GM18526 (cell line): ENCODE measurements around the gene TEAD1.

Experiments used
- POLR2A ChIP-seq: IDR thresholded peaks from 3 replicates; pipeline ENCODE4 v1.6.1; 2011; ENCODE audit not compliant: insufficient read length; ENCODE audit errors: extremely low read depth

The TEAD1 gene

DNA sequence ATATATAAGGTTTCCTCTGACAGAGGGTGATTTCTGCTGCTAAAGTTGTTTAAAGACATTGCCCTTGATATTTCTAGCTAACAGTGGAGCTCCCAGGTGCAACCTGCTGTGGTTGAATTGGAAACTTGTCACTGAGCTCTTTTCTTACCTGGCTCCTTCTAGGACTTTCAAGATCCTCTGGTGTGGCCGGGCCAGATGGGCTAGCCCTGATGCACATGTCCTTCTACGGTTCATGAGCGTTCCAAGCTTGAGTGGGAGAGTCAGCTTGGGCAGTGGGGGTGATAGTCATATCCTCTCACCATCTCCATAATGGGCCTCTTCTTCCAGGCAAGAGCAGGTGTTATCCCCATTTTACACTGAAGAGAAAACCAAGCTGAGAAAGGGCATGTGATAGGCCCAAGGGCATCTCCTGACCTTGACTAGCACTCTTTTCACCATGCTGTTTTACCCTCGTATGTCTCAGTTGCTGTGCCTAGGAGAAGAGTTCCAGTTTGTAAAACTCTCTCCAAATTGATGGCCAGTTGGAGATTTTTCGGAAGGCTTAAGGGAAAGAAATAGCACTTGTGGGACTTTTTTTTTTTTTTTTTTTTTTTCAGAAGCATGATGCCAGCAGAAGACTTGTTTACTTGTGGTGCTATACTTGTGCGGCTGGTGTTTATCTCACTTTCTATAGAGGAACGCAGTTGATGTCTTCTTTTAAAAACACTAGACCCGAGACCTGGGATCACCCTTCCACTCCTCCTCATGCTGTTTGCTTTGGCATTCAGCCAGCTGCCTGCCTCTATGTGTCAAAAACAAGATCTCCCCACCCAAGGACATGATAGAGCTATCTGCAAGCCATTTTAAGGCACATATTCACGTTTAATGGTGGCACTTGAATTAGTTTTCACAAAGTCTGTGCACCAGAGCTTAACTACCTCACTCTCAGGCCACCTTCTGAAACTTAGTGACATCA lies 32.6 kb downstream of the TEAD1 start:
- TF ChIP-seq POLR2A: no peak

DNA sequence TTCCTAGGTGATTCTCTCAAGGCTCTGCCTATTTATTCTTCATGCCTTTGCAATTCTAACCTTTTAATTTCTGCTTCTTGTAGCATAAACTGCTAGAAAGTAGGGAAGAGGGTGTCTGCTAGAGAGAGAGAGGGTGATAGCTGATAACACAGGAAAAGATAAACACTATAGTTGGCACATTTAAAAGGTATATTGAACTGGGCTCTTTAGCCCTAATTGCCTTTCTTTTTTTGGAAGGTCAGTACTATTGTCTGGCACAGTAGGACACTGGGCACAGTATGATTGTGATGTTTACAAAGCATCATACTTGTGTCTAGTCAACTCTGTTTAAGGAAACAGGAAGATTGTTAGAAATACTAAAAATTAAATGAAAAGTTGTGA lies 33.3 kb downstream of the TEAD1 start:
- TF ChIP-seq POLR2A: no peak

DNA sequence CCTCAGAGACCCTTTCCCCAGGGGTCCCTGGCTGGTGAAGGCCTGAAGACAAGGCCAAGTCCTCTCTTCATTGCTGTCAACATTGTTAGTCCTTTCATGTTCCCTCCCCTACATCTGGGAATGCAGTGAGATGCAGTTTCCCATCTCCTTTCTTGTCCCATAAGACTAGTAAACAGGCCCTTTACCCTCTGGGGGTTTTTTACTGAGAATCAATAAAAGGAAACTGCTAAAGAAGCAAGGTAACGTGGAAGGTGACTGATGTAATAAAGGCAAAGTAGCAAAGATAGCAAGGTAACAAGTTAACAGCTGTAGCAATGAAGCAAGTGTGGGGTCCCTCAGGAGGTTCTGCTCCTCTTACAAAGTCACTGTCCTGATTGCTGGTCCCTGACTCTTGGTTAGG lies 37.3 kb downstream of the TEAD1 start:
- TF ChIP-seq POLR2A: no peak

DNA sequence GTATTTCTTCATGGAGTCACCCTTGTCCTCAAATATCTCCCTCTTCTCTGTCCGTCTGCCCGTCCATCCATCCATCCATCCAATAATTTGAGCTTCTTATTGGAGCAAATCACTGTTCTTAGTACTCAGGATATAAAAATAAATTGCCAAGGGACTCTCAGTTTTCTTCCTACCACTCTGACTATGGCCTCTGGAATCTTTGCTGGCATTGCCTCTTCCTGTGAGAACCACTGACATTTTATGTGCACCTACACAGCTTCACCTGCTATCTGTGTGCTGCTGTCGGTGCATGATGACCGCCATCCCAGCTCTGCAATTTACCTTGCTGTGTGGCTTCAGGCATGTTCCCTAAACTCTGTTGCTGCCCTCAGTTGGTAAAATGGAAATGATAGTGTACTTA lies 37.9 kb downstream of the TEAD1 start:
- no peak for TF ChIP-seq POLR2A

DNA sequence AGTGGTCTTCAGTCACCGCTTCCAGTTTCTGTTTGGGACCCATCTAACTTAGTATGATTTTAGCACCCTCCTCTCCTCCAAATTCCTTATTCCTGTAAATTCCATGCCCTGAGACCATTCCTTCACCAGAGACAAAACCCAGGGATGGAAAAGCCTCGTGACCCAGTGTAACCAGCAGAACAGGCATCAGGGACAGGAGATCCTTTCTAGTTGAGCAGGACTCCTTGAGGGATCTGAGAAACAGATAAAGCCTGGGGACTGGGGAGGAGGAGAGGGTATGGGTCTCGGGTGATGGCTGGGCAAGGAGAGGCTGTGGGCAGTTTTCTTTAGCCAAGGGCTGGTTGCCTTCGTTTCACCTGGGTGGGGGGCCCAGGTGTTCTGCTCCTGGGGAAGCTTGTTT lies 40.9 kb downstream of the TEAD1 start:
- no peak for TF ChIP-seq POLR2A

DNA sequence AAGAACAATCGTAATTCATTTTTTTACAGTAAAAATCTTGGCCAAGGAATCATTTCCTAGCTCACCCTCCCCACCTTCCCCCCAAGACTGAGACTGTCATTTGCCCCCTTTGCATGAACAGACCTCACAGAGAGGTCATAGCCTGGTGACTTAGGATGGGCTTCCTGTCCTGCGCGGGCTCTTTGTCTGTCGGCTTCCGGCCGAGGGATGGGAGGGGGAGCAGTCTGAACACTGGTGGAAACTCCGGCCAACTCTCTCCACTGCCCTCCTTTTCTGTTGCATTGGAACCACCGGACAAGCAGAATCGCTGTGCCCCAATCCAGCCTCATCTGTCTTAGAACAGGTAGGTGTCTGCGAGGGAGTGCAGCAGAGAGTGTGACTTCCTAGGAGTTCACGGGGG lies 41.7 kb downstream of the TEAD1 start:
- TF ChIP-seq POLR2A: no peak

DNA sequence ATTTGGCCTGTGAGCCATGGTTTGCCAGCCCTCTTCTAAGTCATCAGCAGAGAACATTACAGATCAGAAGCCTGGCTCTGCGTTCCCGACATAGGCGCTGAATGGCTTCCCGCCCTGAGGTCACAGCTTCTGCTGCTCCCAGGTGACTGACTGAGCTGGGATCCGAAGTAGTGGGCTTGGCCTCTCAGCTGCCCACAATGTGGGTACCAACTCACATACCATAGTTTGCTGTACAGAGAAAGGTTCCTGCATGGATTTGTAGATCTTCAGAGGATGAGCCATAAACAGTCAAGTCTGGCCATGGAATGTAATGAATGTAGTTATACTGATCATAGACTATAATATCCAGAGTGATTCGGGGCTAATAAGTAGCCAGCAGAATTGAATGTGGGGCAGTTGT lies 42.6 kb downstream of the TEAD1 start:
- TF ChIP-seq POLR2A: no peak

DNA sequence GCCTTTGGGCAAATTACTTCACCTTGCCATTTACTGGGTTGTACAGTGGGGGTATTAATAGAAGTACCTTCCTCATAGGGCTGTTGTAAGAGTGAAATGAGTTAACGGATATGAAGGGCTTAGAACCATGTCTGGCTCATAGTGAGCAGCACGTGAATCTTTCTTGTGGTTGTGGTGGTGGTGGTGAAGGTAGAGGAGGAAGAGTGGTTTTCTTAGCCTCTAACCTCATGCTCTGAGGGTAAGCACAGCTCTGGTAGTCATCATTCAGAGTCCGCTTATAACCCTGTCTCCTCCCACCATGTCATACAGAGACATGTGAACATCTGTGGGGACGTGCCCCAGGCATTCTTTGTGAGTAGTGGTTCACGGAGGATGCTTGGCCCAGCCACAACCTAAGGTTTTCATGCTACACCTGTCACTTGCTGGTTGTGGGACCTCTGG lies 43.6 kb downstream of the TEAD1 start:
- TF ChIP-seq POLR2A: no peak

DNA sequence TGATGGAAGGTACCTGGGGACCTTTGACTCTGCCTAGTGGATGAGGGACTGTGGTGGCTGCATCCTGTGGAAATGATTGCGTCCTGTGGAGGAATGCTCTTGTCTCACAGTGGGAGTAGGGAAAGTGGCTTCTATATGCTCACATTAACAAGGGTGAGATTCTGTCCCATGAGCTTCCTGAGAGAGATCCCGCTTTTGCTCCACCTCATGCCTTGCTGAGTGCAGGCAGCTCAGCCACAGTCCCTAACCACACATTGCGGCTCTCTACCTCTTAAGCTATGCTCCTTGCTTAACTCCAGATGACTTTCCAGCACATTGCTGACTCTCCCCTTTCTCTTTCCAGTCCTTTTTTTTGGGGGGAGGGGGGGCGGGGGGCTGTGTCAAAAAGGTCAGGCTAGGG lies 45.0 kb downstream of the TEAD1 start:
- TF ChIP-seq POLR2A: no peak

DNA sequence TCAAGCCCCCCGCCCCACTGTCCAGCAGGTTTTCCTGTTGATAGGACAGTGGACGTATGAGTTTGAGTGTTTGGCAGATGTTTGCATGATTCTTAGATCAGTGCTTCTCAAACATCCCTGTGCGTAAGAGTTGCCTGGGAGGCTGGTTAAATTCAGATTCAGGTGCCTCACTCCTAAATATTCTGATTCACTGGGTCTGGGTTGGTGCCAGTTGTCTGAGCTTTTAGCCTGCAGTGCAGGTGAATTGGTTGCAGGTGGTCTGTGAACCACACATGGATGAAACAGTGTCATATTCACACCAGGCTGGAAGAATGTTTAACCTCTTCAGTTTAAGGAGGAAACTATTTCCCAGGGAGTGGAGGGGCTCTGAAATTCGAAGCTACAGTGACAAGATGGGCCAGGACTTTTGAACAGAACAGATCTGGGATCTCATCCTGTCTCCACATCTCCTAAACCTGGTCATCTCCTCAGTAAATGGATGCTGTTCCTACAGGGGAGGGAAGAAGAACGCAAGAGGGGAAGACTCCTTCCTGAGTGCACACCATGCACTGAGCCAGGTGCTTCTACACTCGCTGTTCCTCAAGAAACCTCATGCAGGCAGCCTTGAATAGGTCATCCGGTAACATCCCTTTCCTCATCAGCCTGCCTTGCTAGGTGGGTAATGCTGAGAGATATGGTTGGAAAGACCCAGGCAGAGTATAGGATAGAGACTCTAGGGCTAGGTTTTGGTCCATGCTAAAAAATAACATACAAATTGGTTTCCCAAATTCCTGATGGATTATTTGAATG lies 47.8 kb downstream of the TEAD1 start:
- TF ChIP-seq POLR2A: no peak

DNA sequence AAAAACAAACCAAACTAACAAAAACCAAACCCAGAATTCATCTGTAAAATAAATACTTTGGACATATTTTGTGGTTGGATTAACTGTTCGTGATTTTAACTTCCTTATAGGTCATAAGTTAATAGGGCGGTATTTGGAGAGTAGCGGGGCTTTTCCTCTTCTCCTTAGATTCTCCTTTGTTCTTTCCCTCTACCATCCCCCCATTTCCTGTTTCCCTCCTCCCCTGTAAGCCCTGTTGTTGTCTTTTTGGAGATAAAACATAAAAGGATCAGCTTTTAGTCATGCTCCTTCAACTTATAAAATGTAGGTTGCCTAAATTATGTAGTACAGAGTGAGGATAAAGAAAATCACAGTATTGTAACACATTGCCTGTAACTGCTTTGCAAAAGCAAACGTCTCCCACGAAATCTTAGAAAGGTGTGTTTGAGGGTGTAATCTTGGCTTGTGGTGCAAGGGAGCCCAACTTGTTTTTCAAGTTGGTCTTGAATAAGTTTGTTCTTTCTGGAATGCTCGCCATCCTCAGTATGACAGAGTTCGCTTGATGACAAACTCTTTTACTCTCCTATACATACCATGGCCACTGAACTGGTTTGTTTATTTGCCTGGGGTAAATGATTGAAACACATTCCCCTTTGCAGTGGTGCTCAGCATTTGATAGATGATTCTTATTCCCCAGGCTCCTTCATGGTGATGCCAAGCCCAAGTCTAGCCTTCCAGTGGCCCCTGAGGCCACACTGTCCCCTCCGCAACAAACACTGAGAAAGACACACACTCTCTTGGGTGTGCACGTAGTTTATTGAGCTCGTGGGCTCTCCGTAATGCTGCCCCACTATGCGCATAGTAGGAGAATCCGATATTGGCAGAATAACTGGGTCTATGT lies 49.4 kb downstream of the TEAD1 start:
- no peak for TF ChIP-seq POLR2A

DNA sequence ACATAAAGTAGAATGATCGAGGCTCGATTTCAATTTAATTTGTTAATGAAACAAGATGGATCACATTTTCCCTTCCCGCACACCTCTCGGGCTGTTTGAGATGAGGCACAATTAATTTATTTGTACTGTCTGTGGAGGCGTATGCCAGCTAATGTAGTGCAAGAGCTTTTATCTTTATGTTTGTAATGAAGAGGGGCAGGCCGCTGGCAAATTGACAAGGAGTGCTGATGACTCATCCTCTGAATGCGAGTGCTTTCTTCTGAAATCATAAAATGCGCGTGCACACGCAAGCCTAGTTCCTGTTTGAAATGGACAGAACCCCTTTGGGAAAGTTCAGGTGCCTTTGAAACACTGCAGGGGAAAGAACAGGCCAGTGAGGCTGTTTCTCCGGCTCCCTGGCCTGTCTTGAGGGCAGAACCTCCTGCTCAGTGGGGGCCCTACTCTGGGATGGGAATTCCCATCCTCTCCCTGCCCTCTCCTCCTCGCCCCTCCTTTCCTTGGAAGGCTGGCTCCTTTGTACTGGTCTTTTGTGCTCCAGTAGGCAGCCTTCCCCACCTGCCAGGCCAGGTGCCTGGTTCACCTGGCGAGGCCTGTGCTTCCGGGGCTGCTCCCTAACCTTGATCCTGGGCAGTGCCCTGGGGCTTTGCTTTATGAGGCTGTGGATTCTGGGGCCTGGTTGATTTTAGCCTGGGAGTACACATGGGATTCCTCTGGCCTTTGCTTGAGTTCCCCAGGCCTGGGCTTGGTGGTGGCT lies 50.3 kb downstream of the TEAD1 start:
- no peak for TF ChIP-seq POLR2A

DNA sequence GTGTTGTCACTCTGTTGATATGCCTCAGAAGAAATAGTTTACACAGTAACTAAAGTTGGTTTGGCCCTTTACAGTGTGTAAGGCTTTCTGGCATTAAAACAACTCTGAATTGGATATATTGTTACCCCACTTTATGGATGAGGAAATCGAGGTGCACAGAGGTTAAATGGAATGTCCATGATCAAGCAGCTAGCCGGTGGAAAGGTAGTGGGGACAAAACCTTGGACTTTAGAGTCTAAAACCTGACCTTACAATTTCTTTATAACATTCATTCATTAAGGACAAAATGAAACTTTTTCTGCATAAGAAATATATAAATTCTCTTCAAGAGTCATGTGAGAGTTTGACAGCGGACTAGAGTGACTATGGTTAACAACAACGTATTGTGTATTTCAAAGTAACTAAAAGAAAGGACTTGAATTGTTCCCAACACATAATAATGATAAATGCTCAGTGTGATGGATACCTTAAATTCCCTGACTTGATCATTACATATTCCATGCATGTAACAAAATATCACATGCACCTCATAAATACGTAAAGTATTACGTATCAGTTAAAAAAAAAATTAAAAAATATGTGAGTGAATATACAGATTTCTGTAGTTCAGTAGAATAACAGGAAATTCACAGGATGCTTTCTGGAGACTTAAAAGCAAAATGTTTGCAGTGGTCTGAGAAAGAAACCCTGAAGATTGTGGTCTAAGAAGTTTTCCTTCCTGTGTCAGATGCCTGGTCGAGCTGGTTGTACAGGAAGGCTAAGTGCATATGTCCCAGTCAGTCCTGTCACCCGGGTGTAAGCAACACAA lies 51.0 kb downstream of the TEAD1 start:
- no peak for TF ChIP-seq POLR2A

DNA sequence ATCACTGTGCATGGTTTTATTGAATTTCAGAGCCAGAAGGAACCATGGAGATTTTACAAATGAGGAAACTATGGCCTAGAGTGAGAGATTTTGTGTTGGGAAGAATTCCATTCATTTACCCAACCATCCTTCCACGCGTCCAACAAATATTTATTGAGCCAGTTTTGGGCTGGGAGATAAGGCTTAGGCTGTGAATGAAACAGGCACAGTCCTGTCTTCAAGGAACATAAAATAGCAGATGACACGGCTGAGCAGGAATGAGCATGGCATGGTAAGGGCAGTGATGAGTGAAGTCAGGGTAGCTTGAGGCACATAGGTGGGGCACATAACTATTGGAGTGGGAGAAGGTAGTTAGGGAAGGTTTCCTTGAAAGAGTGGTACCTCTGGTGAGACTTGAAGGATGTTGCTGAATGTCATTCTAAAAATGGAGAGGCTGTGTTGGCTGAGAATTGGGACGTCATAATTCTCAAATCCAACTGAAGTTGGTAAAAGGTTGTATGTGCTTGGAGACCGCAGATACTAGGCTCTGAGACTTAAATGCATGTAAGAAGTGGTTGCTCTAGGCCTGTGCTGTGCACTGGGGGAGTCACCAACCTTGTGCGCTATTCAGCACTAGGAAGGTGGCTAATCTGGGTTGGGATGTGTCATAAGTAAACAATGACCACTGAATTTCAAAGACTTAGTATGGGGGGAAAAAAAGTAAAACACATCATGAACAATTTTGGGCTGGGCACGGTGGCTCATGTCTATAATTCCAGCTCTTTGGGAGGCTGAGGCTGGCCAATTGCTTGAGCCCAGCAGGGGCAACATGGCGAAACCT lies 51.9 kb downstream of the TEAD1 start:
- no peak for TF ChIP-seq POLR2A
